GM19035 (cell line): Measurements from ENCODE around the gene GTF2H4.

Experiments used
- ATAC-seq: cut with Tn5 transposase; IDR thresholded peaks from one replicate; pipeline ENCODE4 v1.9.1; 2021; ENCODE audit not compliant: unreplicated experiment

The GTF2H4 gene

GRCh38 chr6:30882204-30882758 is 25.7 kb upstream of the GTF2H4 start:
- no peak for ATAC-seq

GRCh38 chr6:30882759-30883684 is 25.0 kb upstream of the GTF2H4 start:
- ATAC-seq, result no peak

DNA sequence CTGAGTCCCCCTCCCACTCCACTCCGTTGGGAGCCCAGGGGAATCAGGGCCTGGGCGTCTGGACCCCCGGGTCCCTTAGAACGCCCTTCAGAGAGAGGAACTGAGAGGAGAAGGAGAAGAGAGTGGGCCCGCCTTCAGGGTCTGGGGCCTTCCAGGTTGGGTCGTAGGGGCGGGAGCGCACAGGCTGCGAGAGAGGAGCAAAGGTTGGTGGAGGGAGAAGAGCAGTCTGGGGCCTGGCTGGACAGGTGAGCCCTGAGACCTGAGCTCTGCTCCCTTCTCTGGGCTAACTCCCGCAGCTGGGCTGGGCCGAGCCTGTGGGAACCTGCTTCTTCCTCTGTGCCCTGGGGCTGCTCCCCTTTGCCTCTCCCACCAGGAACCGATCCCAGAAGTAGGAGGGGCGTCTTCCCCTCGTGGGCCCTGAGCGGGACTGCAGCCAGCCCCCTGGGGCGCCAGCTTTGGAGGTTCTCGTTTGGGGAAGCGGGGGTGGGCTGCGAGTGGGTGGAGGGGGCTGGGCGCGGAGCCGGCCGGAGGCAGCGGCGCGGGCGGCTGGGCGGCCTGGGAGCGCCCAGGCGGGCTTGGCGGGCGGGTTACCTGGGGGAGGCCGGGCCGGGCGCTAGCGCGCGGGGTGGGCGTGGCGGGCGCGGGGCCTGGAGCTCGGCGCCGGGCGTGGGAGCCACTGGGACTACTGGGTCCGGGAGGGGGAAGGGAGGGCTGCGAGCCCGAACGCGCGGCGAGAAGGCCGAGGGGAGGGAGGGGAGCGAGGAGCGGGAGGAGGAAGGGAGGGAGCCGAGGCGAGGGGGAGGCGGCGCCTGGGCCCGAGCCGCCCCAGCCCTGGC is 24.1 kb upstream of the GTF2H4 start, which contains the start of gene DDR1:
DDR1 (plus strand) TSS at position 835 of the 836 bp plus-strand sequence. CDS start 4,211 bp downstream, outside the sequence.
- ATAC-seq, result no peak

GRCh38 chr6:30884521-30885480 is 23.2 kb upstream of the GTF2H4 start:
- ATAC-seq, result no peak

- no peak for ATAC-seq
Measured at GRCh38 chr6:30885481-30885998, 22.5 kb upstream of the GTF2H4 start.

- no peak for ATAC-seq
Measured at GRCh38 chr6:30885999-30886896, 21.8 kb upstream of the GTF2H4 start.

DNA sequence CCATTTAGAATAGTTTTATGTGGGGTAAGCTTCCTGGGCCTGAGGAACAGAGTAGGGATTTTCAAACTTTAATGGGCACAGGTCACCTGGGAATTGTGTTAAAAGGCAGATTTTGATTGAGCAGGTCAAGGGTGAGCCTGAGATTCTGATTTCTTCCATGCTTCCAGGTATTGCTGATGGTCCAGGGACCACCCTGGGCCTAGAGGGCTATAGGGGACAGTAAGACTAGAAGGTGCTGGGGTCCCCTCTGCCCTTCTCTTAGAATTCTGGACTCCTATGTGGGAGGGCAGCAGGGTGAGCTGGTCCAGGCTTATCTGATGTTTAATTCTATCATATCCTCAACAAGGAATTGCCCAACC is 21.1 kb upstream of the GTF2H4 start:
- ATAC-seq, result no peak

- no peak for ATAC-seq
Measured at GRCh38 chr6:30887901-30888815, 19.8 kb upstream of the GTF2H4 start.

DNA sequence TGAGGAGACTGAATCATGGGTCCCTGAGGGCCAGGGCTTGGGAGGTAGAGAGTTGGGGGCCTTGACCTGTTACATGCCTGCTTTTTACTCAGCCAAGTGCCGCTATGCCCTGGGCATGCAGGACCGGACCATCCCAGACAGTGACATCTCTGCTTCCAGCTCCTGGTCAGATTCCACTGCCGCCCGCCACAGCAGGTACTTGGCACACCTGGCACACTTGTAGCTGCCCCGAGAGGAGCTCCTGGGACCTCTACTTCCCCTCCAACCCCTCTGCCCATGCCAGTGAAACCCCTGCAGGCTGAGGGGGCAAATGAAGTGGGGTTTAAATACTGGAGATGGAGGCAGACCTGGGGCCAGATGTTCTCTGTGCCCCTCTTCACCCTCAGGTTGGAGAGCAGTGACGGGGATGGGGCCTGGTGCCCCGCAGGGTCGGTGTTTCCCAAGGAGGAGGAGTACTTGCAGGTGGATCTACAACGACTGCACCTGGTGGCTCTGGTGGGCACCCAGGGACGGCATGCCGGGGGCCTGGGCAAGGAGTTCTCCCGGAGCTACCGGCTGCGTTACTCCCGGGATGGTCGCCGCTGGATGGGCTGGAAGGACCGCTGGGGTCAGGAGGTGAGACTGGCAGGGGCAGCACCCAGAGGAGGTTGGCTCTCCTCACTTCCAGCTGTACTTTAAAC is 19.1 kb upstream of the GTF2H4 start:
- ATAC-seq, result no peak

DNA sequence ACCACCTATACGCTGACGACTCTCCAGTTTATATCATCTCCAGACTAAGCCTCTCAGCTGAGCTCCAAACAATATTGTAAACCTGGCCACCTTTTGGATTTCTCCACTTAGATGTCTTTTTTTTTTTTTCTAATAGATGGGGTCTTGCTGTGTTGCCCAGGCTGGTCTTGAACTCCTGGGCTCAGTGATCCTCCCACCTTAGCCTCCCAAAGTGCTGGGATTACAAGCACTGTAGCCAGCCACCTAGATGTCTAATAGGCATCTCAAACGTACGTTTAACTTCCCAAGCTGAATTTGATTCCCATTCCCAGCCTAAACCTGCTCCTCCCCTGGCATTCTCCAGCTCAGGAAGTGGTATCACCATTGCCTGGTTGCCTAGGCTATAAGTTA is 18.5 kb upstream of the GTF2H4 start:
- no peak for ATAC-seq

DNA sequence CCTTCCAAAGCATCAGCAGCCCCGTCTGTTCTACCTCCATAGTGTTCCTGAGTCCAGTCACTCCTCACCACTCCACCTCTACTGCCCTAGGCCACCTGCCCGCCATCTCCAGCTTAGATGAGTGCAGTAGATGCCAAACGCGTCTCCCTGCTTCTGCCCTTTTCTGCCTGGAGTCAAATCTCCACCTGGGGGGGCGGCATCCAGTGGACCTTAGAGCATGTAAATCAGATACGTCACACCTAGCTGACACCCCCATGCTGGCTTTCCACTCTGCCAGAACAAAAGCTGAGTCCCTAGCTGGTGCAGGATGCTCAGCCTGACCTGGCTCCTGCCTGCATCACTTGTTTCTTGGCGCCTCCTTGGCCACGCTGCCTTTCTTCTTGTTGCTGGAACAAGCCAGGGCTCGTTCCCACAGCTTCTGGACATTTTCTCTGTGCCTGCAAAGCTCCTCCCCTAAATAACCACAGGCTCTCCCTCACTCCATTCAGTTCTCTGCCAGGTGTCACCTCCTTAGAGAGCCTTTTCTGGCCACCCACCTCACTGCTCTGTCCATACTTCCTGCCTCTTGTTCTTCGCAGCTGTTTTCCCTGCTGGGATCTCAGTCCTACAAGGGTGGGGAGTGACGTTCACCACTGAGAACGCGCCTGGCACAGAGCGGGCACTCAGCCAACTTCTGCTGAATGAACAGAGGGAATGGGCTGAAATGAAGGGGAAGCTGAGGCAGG is 17.9 kb upstream of the GTF2H4 start:
- no peak for ATAC-seq

GRCh38 chr6:30890646-30891449 is 17.2 kb upstream of the GTF2H4 start:
- no peak for ATAC-seq

DNA sequence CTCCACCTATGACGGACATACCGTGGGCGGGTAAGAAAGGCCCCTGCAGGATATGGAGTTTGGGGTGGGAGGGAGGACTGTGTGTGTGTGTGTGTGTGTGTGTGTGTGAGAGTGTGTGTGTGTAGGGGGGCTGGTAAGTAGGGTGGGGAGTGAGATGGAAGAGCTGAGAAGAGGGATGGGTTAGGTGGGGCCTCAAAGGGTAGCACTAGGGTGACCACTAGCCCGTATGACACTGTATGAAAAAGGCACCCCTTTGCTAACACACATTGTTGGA is 16.6 kb upstream of the GTF2H4 start:
- ATAC-seq, result no peak

DNA sequence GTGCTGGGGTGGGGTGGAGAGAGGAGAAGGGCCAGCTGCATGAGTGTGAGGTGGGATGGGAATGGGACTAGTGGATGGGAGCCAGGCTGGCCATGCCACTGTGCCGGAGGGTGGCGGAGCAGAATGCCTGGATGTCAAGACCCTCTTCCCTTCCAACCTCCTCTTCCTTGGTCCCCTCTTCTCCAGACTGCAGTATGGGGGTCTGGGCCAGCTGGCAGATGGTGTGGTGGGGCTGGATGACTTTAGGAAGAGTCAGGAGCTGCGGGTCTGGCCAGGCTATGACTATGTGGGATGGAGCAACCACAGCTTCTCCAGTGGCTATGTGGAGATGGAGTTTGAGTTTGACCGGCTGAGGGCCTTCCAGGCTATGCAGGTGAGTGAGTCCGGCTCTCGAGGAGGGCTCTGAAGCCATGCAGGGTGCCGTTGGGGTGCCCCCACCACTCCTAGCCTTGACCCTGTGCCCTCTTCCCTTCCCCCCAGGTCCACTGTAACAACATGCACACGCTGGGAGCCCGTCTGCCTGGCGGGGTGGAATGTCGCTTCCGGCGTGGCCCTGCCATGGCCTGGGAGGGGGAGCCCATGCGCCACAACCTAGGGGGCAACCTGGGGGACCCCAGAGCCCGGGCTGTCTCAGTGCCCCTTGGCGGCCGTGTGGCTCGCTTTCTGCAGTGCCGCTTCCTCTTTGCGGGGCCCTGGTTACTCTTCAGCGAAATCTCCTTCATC is 16.0 kb upstream of the GTF2H4 start:
- ATAC-seq, result no peak

DNA sequence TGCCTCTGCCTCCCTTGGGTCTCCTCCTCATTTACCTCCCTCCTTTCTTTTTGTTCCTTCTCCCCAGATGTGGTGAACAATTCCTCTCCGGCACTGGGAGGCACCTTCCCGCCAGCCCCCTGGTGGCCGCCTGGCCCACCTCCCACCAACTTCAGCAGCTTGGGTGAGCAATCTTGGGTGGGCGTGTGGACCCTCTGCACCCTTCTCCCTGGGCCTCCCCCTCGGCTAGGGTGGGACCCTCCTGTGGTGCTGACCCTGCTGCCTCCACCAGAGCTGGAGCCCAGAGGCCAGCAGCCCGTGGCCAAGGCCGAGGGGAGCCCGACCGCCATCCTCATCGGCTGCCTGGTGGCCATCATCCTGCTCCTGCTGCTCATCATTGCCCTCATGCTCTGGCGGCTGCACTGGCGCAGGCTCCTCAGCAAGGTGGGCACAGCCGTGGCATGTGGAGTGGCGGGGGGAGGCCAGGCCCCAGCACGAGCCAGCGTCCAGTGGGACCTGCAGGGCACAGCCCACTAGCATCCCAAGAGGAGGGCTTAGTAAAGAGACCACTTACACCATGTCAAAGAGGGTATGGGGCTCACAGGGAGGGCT is 14.9 kb upstream of the GTF2H4 start:
- no peak for ATAC-seq
